PFSK-1 (cell line): ENCODE results near the gene HMGXB4.

Source experiments
- REST ChIP-seq, 2 experiments: IDR thresholded peaks; 2 replicates each; pipeline versions ENCODE4 v1.6.1 to v1.8.0; 2011 to 2012; ENCODE audit warnings: low read depth in 2 of 2, low read length in 2 of 2, control low read depth in 1 of 2, inconsistent platforms in 1 of 2, mild to moderate bottlenecking in 1 of 2, moderate library complexity in 1 of 2; ENCODE audit not compliant: insufficient read depth in 1 of 2
- TAF1 ChIP-seq: IDR thresholded peaks from 2 replicates; pipeline ENCODE4 v1.6.1; 2012; ENCODE audit warnings: low read length, control low read depth, borderline replicate concordance; ENCODE audit not compliant: insufficient read depth

DNA sequence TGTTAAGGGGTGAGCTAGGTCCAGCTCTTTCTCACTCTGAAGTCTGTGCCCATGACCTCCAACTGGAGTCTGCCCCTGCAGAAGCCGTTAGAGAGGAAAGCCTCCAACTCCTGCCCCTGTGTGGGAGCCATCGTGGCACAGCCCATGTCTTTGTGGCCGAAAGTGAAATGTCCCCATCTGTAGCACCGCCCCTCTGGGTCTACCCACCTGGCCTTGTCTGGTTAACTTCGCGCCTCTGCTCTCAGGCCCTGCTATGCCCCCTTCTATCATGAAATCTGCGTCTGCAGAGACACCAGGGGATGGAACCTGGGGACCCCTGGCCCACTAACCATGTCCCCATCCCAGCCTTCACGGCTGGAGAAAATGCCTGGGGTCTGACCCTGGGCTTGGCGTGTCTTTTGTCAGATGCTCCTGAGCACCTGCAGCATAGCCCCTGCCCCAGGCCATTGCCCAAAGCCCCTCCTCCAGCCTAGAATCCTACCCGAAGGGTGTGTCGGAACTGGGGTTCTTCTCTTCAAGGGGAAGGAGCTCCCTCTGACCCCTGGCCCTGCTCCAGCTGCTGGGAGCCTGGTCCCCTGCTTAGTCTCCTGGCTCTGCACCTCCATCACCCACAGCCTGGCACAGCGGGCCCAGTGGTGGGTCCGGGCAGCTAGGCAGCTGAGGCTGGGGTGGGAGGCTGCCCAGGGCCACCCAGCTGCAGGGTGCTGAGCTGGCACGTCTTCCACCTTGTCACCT lies 87.8 kb downstream of the HMGXB4 start:
- no peak for TF ChIP-seq REST (IDR thresholded peaks at IDR 0.05; ENCODE audit: insufficient read depth in 1 of 2, low read depth in 2 of 2, low read length in 2 of 2)
- TF ChIP-seq TAF1, result no peak
